B cell (primary cell): ENCODE measurements around the gene TFEC.

Experiments used
- CTCF ChIP-seq: fragments of 200-600 bp; IDR thresholded peaks from one replicate; pipeline ENCODE4 v1.8.0; 2022; ENCODE audit warnings: antibody characterized with exemption, mild to moderate bottlenecking
- EZH2 ChIP-seq: IDR thresholded peaks from 2 replicates; pipeline ENCODE4 v1.6.1; 2012; ENCODE audit warnings: borderline replicate concordance, low read depth, mild to moderate bottlenecking, moderate library complexity, low read length; ENCODE audit not compliant: insufficient read depth, poor library complexity, severe bottlenecking

GRCh38 chr7:115888981-115889668, 141.4 kb downstream of the TFEC start:
- TF ChIP-seq CTCF = no peak
- TF ChIP-seq EZH2 = no peak
